COLO668 (cell line): ENCODE measurements around the gene COMT.

Experiments
- DNase-seq: peaks from one replicate; lab custom pipeline; 2025; ENCODE audit not compliant: unreplicated experiment; lab: John Stamatoyannopoulos, UW

Gene COMT

GRCh38 chr22:19992481-19992911 lies 50.9 kb downstream of the COMT start:
- no peak for DNase-seq

DNA sequence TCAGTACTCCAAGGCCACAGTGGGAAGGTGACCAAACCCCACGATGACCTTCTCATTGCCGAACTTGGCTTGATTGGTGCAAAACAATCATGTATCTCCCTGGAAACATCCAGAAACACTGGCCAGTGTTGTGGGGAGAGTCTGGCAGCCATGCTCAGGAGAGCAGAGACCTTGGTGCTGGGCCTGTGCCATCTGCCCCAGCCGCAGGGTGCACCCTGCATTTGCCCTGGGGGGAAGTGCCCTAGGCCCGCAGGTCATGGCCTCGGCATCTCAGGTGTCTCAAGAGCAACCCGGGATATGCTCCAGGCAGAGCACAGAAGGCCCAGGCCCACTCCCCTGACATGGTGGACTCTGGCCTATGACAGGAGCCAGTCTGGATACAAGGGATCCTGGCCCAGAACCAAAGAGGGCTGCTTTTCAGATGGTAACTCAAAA lies 51.4 kb downstream of the COMT start:
- no peak for DNase-seq

DNA sequence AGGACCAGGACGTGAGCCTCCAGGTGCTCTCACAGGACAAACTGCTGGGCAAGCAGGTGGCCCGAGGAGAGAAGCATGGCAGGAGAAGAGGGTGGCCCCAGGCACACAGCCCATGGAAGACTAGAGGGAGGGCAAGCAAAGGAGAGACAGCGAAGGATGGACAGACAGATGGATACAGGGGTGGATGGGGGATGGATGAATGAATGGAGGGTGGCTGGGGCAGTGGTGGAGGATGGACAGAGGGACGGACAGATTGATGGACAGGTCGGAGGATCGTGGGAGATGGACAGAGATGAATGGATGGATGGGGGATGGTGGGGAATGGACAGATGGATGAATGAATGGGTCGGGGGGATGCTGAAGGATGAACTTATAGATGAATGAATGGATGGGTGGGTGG lies 52.4 kb downstream of the COMT start:
- no peak for DNase-seq

DNA sequence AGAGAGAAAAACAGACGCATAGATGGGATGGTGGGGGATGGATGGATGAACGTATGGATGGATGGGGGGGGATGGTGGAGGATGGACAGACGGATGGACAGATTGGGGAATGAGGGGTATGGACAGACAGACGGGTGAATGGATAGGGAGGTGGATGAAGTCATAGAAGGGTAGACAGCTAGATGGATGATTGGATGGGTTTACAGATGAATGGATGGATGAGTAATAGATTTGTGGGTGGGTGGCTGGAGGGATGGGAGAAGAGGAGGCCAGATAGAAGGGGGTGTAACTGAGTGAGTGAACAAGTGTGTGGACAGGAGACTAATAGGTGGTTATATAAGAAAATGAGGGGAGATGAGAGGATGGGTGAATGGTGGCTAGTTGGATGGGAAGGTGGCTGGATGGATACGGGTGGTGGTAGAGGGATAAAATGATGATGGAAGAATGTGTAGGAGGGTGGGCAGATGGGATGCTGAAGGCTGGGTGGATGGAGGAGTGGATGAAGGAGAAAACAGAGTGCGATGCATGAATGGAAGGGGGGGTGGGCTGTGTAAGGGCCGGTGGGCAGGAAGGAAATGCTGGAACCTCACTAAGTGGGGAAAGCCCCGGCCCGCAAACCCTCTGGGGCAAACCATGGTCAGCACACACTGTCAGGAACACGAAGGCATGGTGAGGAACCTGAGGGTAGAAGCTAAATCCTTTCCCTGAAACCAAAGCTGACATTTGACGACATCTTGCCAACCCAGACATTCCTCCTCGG lies 53.5 kb downstream of the COMT start:
- DNase-seq = no peak

GRCh38 chr22:19995611-19996339 lies 54.2 kb downstream of the COMT start:
- DNase-seq = no peak

GRCh38 chr22:19996694-19997384 lies 55.3 kb downstream of the COMT start:
- DNase-seq = no peak

- no peak for DNase-seq
Measured at GRCh38 chr22:19997561-19998231, 56.1 kb downstream of the COMT start.

GRCh38 chr22:19998232-19998951 lies 56.8 kb downstream of the COMT start:
- DNase-seq = no peak

GRCh38 chr22:19998991-19999820 lies 57.6 kb downstream of the COMT start:
- DNase-seq = no peak

DNA sequence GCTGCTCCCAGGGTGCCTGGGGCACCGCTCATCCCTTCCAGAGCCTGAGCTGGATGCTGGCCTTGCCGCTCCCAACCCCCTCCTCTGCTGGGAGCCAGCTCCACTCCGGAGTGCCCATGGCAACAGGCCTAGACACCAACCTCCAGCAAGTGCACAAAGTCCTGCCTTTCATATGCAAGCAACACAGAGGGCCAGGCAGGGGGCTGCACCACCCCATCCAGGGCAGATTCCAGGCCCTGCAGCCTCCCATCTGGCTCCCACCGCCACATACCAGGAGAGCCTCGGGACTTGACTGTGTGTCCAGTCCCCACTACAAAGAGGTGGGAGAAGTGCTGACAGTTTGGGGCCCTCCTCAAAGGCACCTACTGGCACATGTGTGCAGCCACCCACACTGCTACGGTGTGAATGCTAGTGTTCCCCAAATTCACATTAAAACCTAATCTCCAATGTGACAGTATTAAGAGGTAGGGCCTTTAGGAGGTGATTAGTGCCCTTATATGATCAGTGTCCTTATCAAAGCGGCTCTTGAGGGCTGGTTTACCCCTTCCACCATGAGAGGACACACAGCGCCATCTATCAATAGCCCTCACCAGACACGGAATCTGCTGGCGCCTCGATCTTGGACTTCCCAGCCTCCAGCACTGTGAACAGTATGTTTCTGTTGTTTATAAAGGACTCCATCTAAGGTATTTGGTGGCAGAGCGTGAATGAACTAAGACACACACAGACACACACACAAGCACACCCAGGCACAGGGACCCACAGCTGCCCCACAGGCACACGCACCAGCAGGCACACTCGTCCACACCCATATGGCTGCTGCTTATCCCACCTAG lies 58.9 kb downstream of the COMT start:
- DNase-seq = no peak

DNA sequence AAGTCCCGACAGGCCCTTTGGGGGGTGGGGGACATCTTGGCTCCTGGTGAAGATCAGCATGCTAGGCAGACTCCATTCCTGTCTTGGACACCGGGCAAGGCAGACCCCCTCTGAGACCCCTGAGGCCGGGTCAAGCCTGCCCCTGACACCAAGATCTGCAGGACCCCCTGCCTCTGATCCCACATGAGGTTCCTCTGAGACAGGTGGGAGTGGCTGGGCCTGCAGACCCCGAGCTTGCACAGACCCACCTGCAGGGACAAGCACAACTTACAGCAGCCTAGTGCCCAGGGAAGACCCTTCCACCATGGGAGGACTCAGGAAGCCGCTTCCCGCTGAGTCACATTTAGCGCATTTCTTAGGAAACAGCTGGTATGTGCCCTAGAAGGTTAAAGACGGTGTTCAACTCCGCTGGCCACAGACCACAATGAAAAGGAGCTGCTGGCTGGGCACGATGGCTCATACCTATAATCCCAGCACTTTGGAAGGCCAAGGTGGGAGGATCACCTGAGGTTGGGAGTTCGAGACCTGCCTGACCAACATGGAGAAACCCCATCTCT lies 59.6 kb downstream of the COMT start:
- DNase-seq = no peak

DNA sequence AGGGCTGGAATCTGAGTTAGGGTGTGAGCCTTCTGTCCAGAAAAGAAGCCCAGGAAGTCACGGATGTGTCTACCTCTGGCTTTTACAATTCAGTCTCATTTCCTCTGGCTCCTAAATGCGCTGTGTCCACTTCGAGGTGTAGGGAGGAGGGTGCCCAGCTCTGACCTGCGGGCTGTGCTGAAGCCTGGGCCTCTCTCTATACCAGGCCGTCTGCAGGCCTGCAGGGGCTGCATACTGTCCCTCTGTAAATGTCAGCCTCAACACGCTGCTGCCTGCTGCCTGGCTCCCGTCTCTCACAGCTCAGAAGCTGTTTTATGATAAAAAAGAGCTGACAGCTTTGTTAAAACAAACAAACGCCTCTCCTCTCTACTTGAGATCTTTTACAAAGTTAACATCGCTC lies 60.6 kb downstream of the COMT start:
- DNase-seq = no peak

DNA sequence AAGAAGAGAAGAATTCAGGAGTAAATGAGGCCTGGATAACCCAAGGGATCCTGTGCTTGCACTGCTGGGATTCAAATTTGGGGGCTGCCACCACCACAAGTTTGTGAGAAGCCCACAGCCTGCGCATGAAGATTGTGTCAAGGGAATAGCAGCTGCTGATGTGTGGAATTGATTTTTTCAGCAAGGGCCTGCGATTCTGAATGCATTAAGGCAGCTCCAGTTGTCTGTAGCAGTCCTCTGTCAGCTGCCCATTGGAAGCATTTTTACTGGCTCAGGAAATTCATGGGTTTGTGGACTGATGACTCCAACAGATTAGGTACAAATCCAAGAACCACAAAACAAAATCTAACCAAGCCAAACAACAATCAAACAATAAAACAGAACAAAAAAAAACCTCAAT lies 61.1 kb downstream of the COMT start:
- DNase-seq = no peak

GRCh38 chr22:20003304-20003703 lies 61.7 kb downstream of the COMT start:
- DNase-seq = no peak

GRCh38 chr22:20004464-20004863 lies 62.9 kb downstream of the COMT start:
- DNase-seq = no peak

DNA sequence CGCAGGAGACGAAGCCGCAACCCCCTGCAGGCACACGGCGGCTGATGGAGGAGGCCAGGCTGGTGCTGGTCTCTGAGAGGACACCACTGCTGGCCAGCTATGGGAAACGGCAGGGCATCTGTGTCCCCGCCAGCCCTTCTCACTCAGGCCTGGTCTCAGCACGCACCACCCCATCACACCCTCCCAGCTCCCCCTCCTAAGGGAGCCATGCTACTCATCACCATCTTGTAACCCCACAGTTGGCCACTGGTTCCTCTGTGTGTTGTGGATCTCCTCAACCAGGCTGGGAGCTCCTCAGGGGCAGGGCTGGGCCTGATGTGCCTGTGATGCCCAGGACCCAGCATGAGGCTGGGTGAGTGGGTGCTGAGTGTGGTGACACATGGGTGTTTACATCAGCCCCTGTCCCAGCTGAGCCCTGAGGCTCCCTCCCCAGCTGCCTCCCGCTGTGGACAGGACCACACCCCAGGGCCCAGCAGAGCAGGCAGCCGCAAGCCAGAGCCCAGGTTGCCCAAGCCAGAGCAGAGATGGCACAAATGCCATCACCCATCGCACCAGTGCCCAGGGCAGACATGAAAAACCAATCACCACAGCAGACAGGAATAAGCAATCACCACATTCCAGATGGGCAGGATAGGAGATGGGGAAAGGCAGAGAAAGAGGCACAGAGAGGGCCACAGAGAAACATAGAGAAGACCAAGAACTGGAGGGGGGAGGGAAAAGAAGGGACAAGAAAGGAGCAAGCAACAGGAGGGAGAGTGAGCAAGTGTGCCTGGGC lies 66.8 kb downstream of the COMT start:
- peak; percentile 8 for DNase-seq

DNA sequence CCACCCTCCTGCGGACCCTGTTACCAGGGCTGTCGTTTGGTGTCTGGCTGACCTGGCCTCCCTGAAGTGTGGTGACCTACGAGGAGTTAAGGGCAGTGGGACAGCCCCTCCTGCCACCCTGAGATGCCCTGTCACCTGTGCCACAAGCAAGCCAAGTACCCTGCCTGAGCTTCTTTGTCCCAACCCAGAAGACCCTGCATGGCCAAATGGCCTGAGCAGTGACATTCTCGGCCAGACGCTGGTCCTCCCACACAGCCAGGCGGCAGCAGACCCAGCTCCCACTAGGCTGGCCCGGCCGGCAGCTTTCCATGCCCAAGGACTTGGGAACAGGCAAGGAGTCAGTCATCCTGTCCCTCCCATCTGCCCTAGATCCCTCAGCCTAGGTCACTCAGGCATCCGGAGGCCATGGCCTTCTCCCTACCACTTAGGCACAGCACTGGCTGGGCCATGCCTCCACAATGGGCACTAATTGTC lies 67.5 kb downstream of the COMT start:
- DNase-seq = no peak
